A673 (cell line): ENCODE measurements around the gene MAPK4.

Source experiments
- CTCF ChIP-seq: fragments of 300-800, 200-600 bp; sonication (generic); conservative IDR thresholded peaks from 2 replicates; pipeline ENCODE4 v1.5.1; 2017; ENCODE audit warnings: low read depth, mild to moderate bottlenecking, antibody characterized with exemption, low read length, moderate library complexity, mixed read lengths
- EZH2 ChIP-seq: fragments of 200-600 bp; sonication (generic); IDR thresholded peaks from 2 replicates; pipeline ENCODE4 v1.6.1; 2017; ENCODE audit warnings: borderline replicate concordance, low read depth, mild to moderate bottlenecking, mixed read lengths, antibody characterized with exemption, low read length; ENCODE audit not compliant: poor library complexity, severe bottlenecking

GRCh38 chr18:50616484-50617048, 56.7 kb downstream of the MAPK4 start:
- TF ChIP-seq CTCF, result no peak
- no peak for TF ChIP-seq EZH2
